ENCODE measurements around the gene EPB41L4B. TPM values are rescaled to one million over a fixed set of nuclear protein-coding genes. Genes with fewer than 3 reads are reported as not detected.
A peak's percentile ranks its signal among the peaks of the same experiment; 100 is the strongest.

EPB41L4B gene
- total and polyA plus RNA-seq, 2 of the 13 experiments (the other 11 are each of a cell fraction or from before 2014, with no cell fraction given), result 17.6 to 22.1 TPM

GRCh38 chr9:109122726-109123621, 197.9 kb downstream of the EPB41L4B start (continued):
- no peak for TF ChIP-seq DR1 (CRISPR knock-in tag; IDR thresholded peaks at IDR 0.05)
- TF ChIP-seq ZNF354B (CRISPR knock-in tag; IDR thresholded peaks at IDR 0.05), result no peak
- no peak for TF ChIP-seq RFX3 (CRISPR knock-in tag; IDR thresholded peaks at IDR 0.05)
- TF ChIP-seq, protein P1, sequence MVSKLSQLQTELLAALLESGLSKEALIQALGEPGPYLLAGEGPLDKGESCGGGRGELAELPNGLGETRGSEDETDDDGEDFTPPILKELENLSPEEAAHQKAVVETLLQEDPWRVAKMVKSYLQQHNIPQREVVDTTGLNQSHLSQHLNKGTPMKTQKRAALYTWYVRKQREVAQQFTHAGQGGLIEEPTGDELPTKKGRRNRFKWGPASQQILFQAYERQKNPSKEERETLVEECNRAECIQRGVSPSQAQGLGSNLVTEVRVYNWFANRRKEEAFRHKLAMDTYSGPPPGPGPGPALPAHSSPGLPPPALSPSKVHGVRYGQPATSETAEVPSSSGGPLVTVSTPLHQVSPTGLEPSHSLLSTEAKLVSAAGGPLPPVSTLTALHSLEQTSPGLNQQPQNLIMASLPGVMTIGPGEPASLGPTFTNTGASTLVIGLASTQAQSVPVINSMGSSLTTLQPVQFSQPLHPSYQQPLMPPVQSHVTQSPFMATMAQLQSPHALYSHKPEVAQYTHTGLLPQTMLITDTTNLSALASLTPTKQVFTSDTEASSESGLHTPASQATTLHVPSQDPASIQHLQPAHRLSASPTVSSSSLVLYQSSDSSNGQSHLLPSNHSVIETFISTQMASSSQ (IDR thresholded peaks at IDR 0.05; ENCODE audit: low read depth), result no peak
- TF ChIP-seq, protein P1 (CRISPR knock-in tag; IDR thresholded peaks at IDR 0.05; ENCODE audit: borderline replicate concordance), result no peak
- TF ChIP-seq, protein P2, sequence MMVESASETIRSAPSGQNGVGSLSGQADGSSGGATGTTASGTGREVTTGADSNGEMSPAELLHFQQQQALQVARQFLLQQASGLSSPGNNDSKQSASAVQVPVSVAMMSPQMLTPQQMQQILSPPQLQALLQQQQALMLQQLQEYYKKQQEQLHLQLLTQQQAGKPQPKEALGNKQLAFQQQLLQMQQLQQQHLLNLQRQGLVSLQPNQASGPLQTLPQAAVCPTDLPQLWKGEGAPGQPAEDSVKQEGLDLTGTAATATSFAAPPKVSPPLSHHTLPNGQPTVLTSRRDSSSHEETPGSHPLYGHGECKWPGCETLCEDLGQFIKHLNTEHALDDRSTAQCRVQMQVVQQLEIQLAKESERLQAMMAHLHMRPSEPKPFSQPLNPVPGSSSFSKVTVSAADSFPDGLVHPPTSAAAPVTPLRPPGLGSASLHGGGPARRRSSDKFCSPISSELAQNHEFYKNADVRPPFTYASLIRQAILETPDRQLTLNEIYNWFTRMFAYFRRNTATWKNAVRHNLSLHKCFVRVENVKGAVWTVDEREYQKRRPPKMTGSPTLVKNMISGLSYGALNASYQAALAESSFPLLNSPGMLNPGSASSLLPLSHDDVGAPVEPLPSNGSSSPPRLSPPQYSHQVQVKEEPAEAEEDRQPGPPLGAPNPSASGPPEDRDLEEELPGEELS (CRISPR knock-in tag; IDR thresholded peaks at IDR 0.05), result 0 out of 2 replicates have a peak, but pooled peaks have one; percentile 31
- no peak for TF ChIP-seq PAF1 (CRISPR knock-in tag; IDR thresholded peaks at IDR 0.05)
- TF ChIP-seq ZNF564 (CRISPR knock-in tag; IDR thresholded peaks at IDR 0.05), result no peak
- TF ChIP-seq, protein P3, sequence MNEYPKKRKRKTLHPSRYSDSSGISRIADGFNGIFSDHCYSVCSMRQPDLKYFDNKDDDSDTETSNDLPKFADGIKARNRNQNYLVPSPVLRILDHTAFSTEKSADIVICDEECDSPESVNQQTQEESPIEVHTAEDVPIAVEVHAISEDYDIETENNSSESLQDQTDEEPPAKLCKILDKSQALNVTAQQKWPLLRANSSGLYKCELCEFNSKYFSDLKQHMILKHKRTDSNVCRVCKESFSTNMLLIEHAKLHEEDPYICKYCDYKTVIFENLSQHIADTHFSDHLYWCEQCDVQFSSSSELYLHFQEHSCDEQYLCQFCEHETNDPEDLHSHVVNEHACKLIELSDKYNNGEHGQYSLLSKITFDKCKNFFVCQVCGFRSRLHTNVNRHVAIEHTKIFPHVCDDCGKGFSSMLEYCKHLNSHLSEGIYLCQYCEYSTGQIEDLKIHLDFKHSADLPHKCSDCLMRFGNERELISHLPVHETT (CRISPR knock-in tag; conservative IDR thresholded peaks at IDR 0.05), result no peak
- no peak for TF ChIP-seq BRD4 (CRISPR knock-in tag; IDR thresholded peaks at IDR 0.05)
- TF ChIP-seq ZNF788 (CRISPR knock-in tag; IDR thresholded peaks at IDR 0.05; ENCODE audit: borderline replicate concordance), result no peak
- TF ChIP-seq ZNF678 (CRISPR knock-in tag; IDR thresholded peaks at IDR 0.05), result no peak
- TF ChIP-seq ZNF770 (CRISPR knock-in tag; IDR thresholded peaks at IDR 0.05), result 0 out of 2 replicates have a peak, but pooled peaks have one; percentile 21
- TF ChIP-seq, protein P4, sequence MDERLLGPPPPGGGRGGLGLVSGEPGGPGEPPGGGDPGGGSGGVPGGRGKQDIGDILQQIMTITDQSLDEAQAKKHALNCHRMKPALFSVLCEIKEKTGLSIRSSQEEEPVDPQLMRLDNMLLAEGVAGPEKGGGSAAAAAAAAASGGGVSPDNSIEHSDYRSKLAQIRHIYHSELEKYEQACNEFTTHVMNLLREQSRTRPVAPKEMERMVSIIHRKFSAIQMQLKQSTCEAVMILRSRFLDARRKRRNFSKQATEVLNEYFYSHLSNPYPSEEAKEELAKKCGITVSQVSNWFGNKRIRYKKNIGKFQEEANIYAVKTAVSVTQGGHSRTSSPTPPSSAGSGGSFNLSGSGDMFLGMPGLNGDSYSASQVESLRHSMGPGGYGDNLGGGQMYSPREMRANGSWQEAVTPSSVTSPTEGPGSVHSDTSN (CRISPR knock-in tag; IDR thresholded peaks at IDR 0.05), result peak; percentile 72
- 0 out of 2 replicates have a peak, but pooled peaks have one; percentile 15 for TF ChIP-seq HOXA3 (CRISPR knock-in tag; IDR thresholded peaks at IDR 0.05)
- no peak for TF ChIP-seq MTF2 (CRISPR knock-in tag; IDR thresholded peaks at IDR 0.05; ENCODE audit: borderline replicate concordance)
- no peak for TF ChIP-seq ZNF136 (CRISPR knock-in tag; IDR thresholded peaks at IDR 0.05; ENCODE audit: low read depth)

All from HepG2 (cell line).